Choroid plexus epithelial cell (primary cell): ENCODE results near the gene PFDN4.
A peak's percentile ranks its signal among the peaks of the same experiment; 100 is the strongest.

ENCODE experiments used
- DNase-seq: peaks from one replicate; pipeline ENCODE4 v3.0.0-alpha.2; 2010; ENCODE audit warnings: low read depth
- H3K4me3 ChIP-seq: 2 replicates; pipeline ENCODE4 v1.5.1; 2011; ENCODE audit warnings: low read depth, mild to moderate bottlenecking, control low read depth, low read length, moderate library complexity
- CTCF ChIP-seq: conservative IDR thresholded peaks from 2 replicates; pipeline ENCODE4 v1.5.1; 2011; ENCODE audit warnings: low read depth, mild to moderate bottlenecking, control low read depth, inconsistent platforms, low read length, moderate library complexity

PFDN4 gene

DNA sequence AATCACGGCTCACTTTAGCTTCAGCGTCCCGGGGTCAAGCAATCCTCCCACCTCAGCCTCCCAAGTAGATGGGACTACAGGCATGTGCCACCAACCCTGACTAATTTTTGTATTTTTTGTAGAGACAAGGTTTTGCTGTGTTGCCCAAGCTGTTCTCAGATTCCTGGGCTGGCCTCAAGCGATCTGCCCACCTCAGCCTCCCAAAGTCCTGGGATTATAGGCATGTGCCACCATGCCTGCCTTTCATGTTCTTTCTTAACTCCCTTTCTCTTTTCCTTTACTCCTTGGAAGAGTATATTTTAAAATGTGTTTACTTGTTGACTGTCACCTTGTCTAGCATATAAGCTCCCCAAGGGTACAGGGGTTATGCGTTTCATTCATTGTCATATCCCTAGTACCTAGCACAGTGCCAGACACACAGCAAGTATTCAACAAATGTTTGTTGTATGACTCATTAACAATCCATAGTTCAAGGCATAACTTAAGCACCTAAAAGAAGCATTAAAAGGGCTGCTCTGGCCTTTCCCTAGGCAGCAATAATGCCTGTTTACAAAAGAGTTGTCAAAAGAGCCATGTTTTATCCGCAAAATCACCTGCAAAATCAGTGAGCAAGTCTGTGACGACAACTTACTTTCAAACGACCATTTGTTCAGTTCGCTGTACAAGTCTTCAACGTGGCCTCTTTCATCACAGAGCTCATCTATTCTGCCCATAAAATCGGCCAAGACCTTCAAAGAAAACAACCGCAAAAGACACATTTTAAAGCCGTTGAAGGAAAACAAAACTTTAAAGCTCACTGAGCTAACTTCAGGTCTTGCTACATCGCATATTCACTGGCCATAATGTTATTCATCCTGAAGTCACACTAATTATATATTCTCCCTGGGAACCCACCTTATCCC is 38.7 kb upstream of the PFDN4 start:
- TF ChIP-seq CTCF: no peak
- no peak overlapping the region for H3K4me3 ChIP-seq
- no peak for DNase-seq

GRCh38 chr20:54170026-54170471 is 37.8 kb upstream of the PFDN4 start:
- no peak overlapping the region for H3K4me3 ChIP-seq
- DNase-seq: no peak
- no peak for TF ChIP-seq CTCF

GRCh38 chr20:54170963-54171362 is 36.9 kb upstream of the PFDN4 start:
- no peak for TF ChIP-seq CTCF
- no peak for DNase-seq
- no peak overlapping the region for H3K4me3 ChIP-seq

DNA sequence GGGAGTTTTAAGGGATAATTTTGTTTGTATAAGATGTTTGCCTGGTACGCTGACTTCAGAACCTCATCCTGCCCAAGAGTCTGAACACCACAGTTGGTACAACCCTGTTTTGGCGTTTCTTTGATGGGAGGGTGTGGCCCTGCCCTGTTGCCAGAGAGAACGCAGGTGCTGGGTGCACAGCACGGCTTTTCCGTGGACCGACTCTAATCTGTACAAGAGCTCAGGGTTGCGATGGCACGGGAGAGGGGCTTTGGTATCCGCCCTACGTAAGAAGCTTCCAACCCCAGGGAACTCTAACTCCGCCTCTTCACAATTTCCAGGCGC is 35.4 kb upstream of the PFDN4 start:
- no peak for DNase-seq
- no peak overlapping the region for H3K4me3 ChIP-seq

DNA sequence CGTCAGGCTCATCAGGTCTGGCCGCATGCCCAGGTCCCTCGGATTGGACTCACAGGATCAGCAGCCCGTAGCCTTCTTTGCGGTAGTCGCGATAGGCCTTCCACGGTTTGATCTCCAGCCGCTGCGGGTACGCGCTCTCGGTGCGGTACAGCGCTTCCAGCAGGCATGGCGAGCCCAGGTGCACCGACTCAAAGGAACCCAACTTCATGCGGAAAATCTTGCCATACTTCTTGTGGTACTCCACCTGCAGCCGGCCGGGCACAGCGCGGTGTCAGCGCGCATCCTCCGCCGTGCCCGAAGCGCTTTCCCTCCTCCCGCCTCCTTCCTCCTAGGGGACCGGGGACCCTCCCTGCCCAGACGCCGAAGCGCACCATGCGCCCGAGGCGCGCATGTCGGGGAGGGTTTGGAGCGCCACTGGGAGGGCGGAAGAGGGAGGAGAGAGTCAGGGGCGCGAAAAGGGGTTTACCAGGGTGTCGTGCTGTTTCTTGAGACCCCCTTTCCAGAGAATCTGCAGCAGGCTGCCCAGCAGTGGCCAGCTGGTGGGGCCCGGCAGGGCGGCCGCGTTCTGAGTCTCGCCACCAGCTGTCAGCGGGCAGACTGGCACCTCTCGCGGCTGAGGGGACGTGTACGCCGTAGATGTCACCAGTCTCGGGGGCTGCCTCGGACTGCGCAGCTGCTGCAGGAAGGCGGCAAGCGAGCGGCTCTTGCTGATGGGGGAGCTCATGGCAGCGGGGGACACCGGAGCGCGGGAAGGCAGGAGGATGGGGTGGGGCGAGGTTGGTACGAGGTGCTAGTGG is 34.8 kb upstream of the PFDN4 start:
- no peak for TF ChIP-seq CTCF
- H3K4me3 ChIP-seq: no peak overlapping the region
- no peak for DNase-seq

More for the DNA sequence above, 35.4 kb upstream of the PFDN4 start:
- TF ChIP-seq CTCF: no peak

DNA sequence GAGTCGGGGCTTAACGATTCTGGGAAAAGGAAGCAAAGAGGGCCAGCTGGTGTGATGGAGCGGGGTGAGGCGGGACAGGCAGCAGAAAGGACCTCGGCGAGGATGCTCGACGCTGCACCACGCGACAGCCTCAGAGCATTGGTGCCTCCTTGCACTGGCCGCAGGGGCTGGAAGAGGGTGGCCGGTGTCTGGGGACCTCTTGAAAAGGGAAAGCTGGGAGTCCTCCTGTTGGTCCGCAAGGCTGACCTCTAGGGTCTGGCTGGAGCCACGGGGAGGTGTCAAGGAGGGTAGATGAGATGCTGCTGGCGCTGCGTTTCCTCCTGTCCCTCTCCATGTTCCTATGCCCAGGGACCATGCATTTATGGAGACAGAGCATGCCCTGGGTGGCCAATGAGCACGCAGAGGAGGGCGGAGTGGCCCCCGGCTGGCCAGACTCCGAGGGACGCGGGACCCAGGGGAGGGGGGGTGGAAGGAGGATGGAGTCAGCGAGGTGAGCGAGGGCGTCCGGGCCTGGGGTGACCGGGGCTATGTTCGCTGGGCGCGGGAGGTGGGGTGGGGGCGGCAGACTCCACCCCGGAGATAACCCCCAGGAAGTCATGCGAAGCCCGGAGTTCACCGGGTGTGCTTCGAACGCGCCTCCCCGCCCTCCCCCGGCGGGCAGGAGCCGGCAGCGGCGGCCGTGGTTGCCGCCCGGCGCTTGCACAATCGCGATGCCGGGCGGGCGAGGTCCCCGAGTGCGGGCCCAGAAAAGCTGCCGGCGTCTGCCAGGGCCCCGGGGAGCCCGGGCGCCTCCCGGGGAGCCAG is 34.0 kb upstream of the PFDN4 start, which contains the start of gene CYP24A1:
Gene CYP24A1, minus strand, starts transcription at position 334 of the 804 bp plus-strand sequence. CDS start 407 bp downstream, outside the sequence.
- no peak for DNase-seq
- peak within 1 kb of the TSS; percentile 17 for H3K4me3 ChIP-seq
- no peak for TF ChIP-seq CTCF
